GM12878 (cell line): ENCODE data around the gene SPRED2. TPM values are rescaled to one million over a fixed set of nuclear protein-coding genes. Genes with fewer than 3 reads are reported as not detected.

Source experiments
- ATF7 ChIP-seq: fragments of 450-650 bp; IDR thresholded peaks from 2 replicates; pipeline ENCODE4 v1.6.1; 2016; ENCODE audit warnings: low read depth, mild to moderate bottlenecking
- BRCA1 ChIP-seq: IDR thresholded peaks from 2 replicates; pipeline ENCODE4 v1.6.1; 2011; ENCODE audit warnings: low read depth, low read length, improper control_type of control experiment
- CBX3 ChIP-seq: fragments of 200-600 bp; sonication (generic); IDR thresholded peaks from 2 replicates; pipeline ENCODE4 v1.6.1; 2016; ENCODE audit warnings: low read depth, borderline replicate concordance
- CHD1 ChIP-seq: IDR thresholded peaks from 2 replicates; pipeline ENCODE4 v1.6.1; 2012; ENCODE audit warnings: low read depth, low read length, improper control_type of control experiment
- DPF2 ChIP-seq: fragments of 450-650 bp; IDR thresholded peaks from 2 replicates; pipeline ENCODE4 v1.6.1; 2017; ENCODE audit warnings: mild to moderate bottlenecking
- EP300 ChIP-seq, 2 experiments: fragments of 150-350 bp in 1 of 2; IDR thresholded peaks; 2 replicates each; pipeline ENCODE4 v1.6.1; 2011 to 2012; ENCODE audit warnings: low read depth in 2 of 2, low read length in 2 of 2, borderline replicate concordance in 1 of 2, improper control_type of control experiment in 1 of 2, inconsistent platforms in 1 of 2; ENCODE audit not compliant: control insufficient read depth in 1 of 2
- ETV6 ChIP-seq, 2 experiments: fragments of 450-650 bp in 1 of 2; IDR thresholded peaks in 1 of 2; conservative IDR thresholded peaks in 1 of 2; 2 replicates each; pipeline ENCODE4 v1.6.1; 2014; ENCODE audit warnings: antibody characterized with exemption in 1 of 2, borderline replicate concordance in 1 of 2, low read depth in 1 of 2, mild to moderate bottlenecking in 1 of 2, moderate library complexity in 1 of 2
- IRF5 ChIP-seq: fragments of 450-650 bp; IDR thresholded peaks from 2 replicates; pipeline ENCODE4 v1.6.1; 2017; ENCODE audit warnings: borderline replicate concordance
- KAT2A ChIP-seq: conservative IDR thresholded peaks from 2 replicates; pipeline ENCODE4 v1.6.1; 2011; ENCODE audit warnings: low read depth, low read length; ENCODE audit not compliant: control insufficient read depth
- NFIC ChIP-seq: IDR thresholded peaks from 2 replicates; pipeline ENCODE4 v1.6.1; 2012; ENCODE audit warnings: low read depth, mild to moderate bottlenecking, inconsistent platforms, low read length, moderate library complexity
- POLR2AphosphoS5 ChIP-seq: IDR thresholded peaks from 2 replicates; pipeline ENCODE4 v1.6.1; 2011; ENCODE audit warnings: mild to moderate bottlenecking, low read length, inconsistent platforms
- SPI1 ChIP-seq: IDR thresholded peaks from 2 replicates; pipeline ENCODE4 v1.6.1; 2011; ENCODE audit warnings: low read depth, mild to moderate bottlenecking, low read length, moderate library complexity, borderline replicate concordance; ENCODE audit not compliant: insufficient read depth
- TCF3 ChIP-seq: IDR thresholded peaks from 2 replicates; pipeline ENCODE4 v1.6.1; 2012; ENCODE audit warnings: low read depth, mild to moderate bottlenecking, low read length, borderline replicate concordance; ENCODE audit not compliant: insufficient read depth
- ZSCAN29 ChIP-seq: fragments of 450-650 bp; IDR thresholded peaks from 2 replicates; pipeline ENCODE4 v1.6.1; 2017; ENCODE audit warnings: mild to moderate bottlenecking, moderate library complexity
- ZZZ3 ChIP-seq: IDR thresholded peaks from 2 replicates; pipeline ENCODE4 v1.6.1; 2011; ENCODE audit warnings: low read depth; ENCODE audit not compliant: control insufficient read depth, insufficient read length
- polyA plus RNA-seq, 11 experiments: library from polyadenylated mRNA; depleted of rRNA in 4 of 11; unstranded in 6 of 11; stranded (reverse) in 5 of 11; fragments of >200 nt; fragmentation: Nextera tagmentation in 4 of 11; fragmentation: Illumina TruSeq in 1 of 11; extraction: Ambion mirVana in 4 of 11; extraction: Trizol in 1 of 11; gene quantifications; 1 replicate in 1 of 11; 2 replicates in 10 of 11; pipeline versions ENCODE4 v1.2.1 to v1.2.3, GENCODE V29; 2011 to 2016; ENCODE audit warnings: inconsistent platforms in 2 of 11, missing spikeins in 2 of 11, low read depth in 1 of 11
- total RNA-seq, 4 experiments: library from RNA; depleted of rRNA in 3 of 4; stranded (reverse); fragments of >200 nt in 3 of 4; fragmentation: Illumina TruSeq in 1 of 4; extraction: Trizol in 1 of 4; gene quantifications; 2 replicates each; pipeline versions ENCODE4 v1.2.1 to v1.2.3, GENCODE V29; 2013 to 2021

Gene SPRED2
- total and polyA plus RNA-seq, 10 of the 15 experiments (the other 5 are each of a cell fraction or from before 2014, with no cell fraction given): 3.0 to 23.9 (median 9.7) TPM

DNA sequence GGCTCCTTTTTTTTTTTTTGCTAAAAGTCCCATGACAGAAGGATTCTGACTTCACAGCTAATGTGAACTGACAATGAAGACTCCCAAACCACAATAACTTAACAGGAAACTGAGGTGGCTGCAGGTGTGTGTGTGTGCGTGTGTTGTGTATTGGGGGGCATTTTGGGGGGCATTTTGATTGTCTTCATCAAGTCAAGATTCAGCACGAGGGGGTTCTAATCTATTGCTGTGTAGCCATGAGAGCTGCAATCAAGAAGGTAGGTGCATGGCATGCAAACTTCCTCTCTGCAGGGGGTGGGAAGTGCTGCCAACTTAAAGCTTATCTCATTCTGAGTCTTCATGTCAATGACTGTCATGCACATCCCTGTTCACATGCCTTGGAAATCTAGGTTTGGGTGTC, 25.2 kb downstream of the SPRED2 start (continued):
- TF ChIP-seq IRF5: no peak
- TF ChIP-seq ZZZ3: no peak
- TF ChIP-seq CBX3: no peak
- TF ChIP-seq SPI1: peak; percentile 34; the same call in 1 of the 2 replicates
- no peak for TF ChIP-seq BRCA1
- TF ChIP-seq EP300 (IDR thresholded peaks at IDR 0.05; ENCODE audit: borderline replicate concordance in 1 of 2, control insufficient read depth in 1 of 2, low read depth in 2 of 2, low read length in 2 of 2): no peak
- no peak for TF ChIP-seq DPF2
- TF ChIP-seq CHD1: no peak
- no peak for TF ChIP-seq KAT2A
- TF ChIP-seq NFIC: peak; percentile 71; the same call in 1 of the 2 replicates
- TF ChIP-seq ATF7: no peak
- no peak for TF ChIP-seq POLR2AphosphoS5
- TF ChIP-seq TCF3: no peak
- TF ChIP-seq ZSCAN29: no peak
- 0 out of 4 replicates have a peak, but pooled peaks of 1 of the 2 experiments have one; percentile 30 for TF ChIP-seq ETV6 (conservative IDR thresholded peaks at IDR 0.05 in 1 of 2, IDR thresholded peaks at IDR 0.05 in 1 of 2; ENCODE audit: borderline replicate concordance in 1 of 2, low read depth in 1 of 2)
